Aorta (tissue), 5 donors: ENCODE data around the gene TRPM3. TPM values are rescaled to one million over a fixed set of nuclear protein-coding genes. Genes with fewer than 3 reads are reported as not detected.

Experiments
- ATAC-seq: fragments of 200-7000 bp; cut with Tn5 transposase; one replicate; pipeline ENCODE4 v1.9.1; 2022; ENCODE audit warnings: moderate library complexity; ENCODE audit not compliant: low FRiP score
- DNase-seq, 2 donors: peaks; one replicate each; pipeline ENCODE4 v3.0.0-alpha.2; 2020
- H3K27ac ChIP-seq, 2 donors: one replicate each; pipeline ENCODE4 v1.5.1; 2013; ENCODE audit warnings: low read length in 2 of 2, mild to moderate bottlenecking in 2 of 2, moderate library complexity in 2 of 2, control low read depth in 1 of 2, inconsistent platforms in 1 of 2, low read depth in 1 of 2
- H3K27me3 ChIP-seq, 2 donors: one replicate each; pipeline ENCODE4 v1.6.1; 2013; ENCODE audit warnings: control low read depth in 1 of 2, low read length in 1 of 2, mild to moderate bottlenecking in 1 of 2, moderate library complexity in 1 of 2; ENCODE audit not compliant: insufficient read depth in 2 of 2, control insufficient read depth in 1 of 2
- H3K36me3 ChIP-seq, 2 donors: one replicate each; pipeline ENCODE4 v1.6.1; 2013; ENCODE audit warnings: control low read depth in 1 of 2, low read length in 1 of 2, mild to moderate bottlenecking in 1 of 2; ENCODE audit not compliant: insufficient read depth in 2 of 2, control insufficient read depth in 1 of 2
- H3K4me1 ChIP-seq, 2 donors: one replicate each; pipeline ENCODE4 v1.6.1; 2013; ENCODE audit warnings: low read length in 2 of 2, control low read depth in 1 of 2, mild to moderate bottlenecking in 1 of 2, moderate library complexity in 1 of 2; ENCODE audit not compliant: insufficient read depth in 2 of 2, control insufficient read depth in 1 of 2
- H3K4me3 ChIP-seq, 2 donors: one replicate each; pipeline ENCODE4 v1.5.1; 2013; ENCODE audit warnings: low read length in 2 of 2, control low read depth in 1 of 2, mild to moderate bottlenecking in 1 of 2
- H3K9me3 ChIP-seq: one replicate; pipeline ENCODE4 v1.6.1; 2013; ENCODE audit warnings: mild to moderate bottlenecking, low read length; ENCODE audit not compliant: control insufficient read depth
- WGBS, 2 donors: extraction: QIAGEN DNeasy Blood & Tissue Kit; methylation state at CpG; one replicate each; pipeline ENCODE4 v1.1.7; 2013; 5-methylcytosine and 5-hydroxymethylcytosine counted together
- intact Hi-C, 2 donors: fragments of 100-400 bp; cut with DNase I; formaldehyde crosslinking; loops; one replicate each; pipeline versions ENCODE4 v1.14.2 to v1.15.0; 2022
- polyA plus RNA-seq, 2 donors: library from polyadenylated mRNA; stranded (reverse); fragments of 200-250 nt; gene quantifications; one replicate each; pipeline ENCODE4 v1.2.3, GENCODE V29; 2013
- total RNA-seq, 2 donors: library from RNA; stranded (reverse); fragmentation: NEBNext Ultra II Directional; extraction: Animal tissue kit (Norgen Biotek cat#: 25700); gene quantifications; one replicate each; pipeline ENCODE4 v1.2.1, GENCODE V29; 2021
- donor health status: healthy with polysubstance abuse.
- donor health status: Bipolar disorder and iron deficiency.
- donor health status: DM: no; HTN: no; CAD: no.
- donor health status: DM: no; HTN: no; CAD: no.
- donor health status: DM: yes; HTN: yes; CAD: no.

TRPM3 gene
- total and polyA plus RNA-seq, 4 donors = 0.13 to 5.7 (median 1.7) TPM

GRCh38 chr9:70539001-70539400, 582.4 kb downstream of the TRPM3 start:
- no peaks in the 10 kb centered on the region for H3K9me3 ChIP-seq
- H3K36me3 ChIP-seq = no peaks in the 10 kb centered on the region
- DNase-seq (no peak), ATAC-seq (no peak)
- no peak overlapping the region for H3K4me3 ChIP-seq
- WGBS, 2 donors = 98 to 100% methylated on average over 1 of the region's 1 CpG
- H3K4me1 ChIP-seq = no peaks in the 10 kb centered on the region
- intact Hi-C loops = loop anchor here in 1 of 2 donors (5.0 to 10.0 kb wide), 2 partner anchors 33 to 56 kb away; no protein-coding TSS in a partner anchor
- no peaks in the 10 kb centered on the region for H3K27me3 ChIP-seq
- H3K27ac ChIP-seq = no peak overlapping the region

GRCh38 chr9:70537084-70537483, 584.3 kb downstream of the TRPM3 start:
- Histone ChIP-seq H3K4me1 (no peaks in the 10 kb centered on the region), H3K27ac (no peak overlapping the region), H3K9me3 (no peaks in the 10 kb centered on the region), H3K27me3 (no peaks in the 10 kb centered on the region), H3K4me3 (no peak overlapping the region), H3K36me3 (no peaks in the 10 kb centered on the region)
- DNase-seq (no peak), ATAC-seq (no peak)
- WGBS, 2 donors = 98 to 99% methylated on average over 21 of the region's 21 CpGs
- intact Hi-C loops = loop anchor here in 1 of 2 donors (5.0 to 10.0 kb wide), 2 partner anchors 35 to 58 kb away; no protein-coding TSS in a partner anchor

GRCh38 chr9:70535546-70536323, 585.7 kb downstream of the TRPM3 start:
- Histone ChIP-seq H3K9me3 (no peaks in the 10 kb centered on the region), H3K27me3 (no peaks in the 10 kb centered on the region), H3K4me3 (no peak overlapping the region), H3K36me3 (no peaks in the 10 kb centered on the region), H3K4me1 (no peaks in the 10 kb centered on the region), H3K27ac (no peak overlapping the region)
- 82 to 94% methylated on average over 16 of the region's 16 CpGs for WGBS, 2 donors
- intact Hi-C loops = loop anchor here in 1 of 2 donors (5.0 to 10.0 kb wide), 2 partner anchors 37 to 59 kb away; no protein-coding TSS in a partner anchor
- ATAC-seq (no peak), DNase-seq (no peak)

GRCh38 chr9:70534471-70534870, 587.0 kb downstream of the TRPM3 start:
- ATAC-seq = no peak
- Histone ChIP-seq H3K27me3 (no peaks in the 10 kb centered on the region), H3K27ac (no peak overlapping the region), H3K4me3 (no peak overlapping the region), H3K9me3 (no peaks in the 10 kb centered on the region), H3K4me1 (no peaks in the 10 kb centered on the region), H3K36me3 (no peaks in the 10 kb centered on the region)
- intact Hi-C loops = loop anchor here in 1 of 2 donors (10.0 kb wide), 1 partner anchor 60 kb away; no protein-coding TSS in a partner anchor
- DNase-seq = no peak

GRCh38 chr9:70534061-70534460, 587.4 kb downstream of the TRPM3 start:
- no peaks in the 10 kb centered on the region for H3K36me3 ChIP-seq
- ATAC-seq (no peak), DNase-seq (no peak)
- H3K4me1 ChIP-seq = no peaks in the 10 kb centered on the region
- no peaks in the 10 kb centered on the region for H3K9me3 ChIP-seq
- H3K27ac ChIP-seq = no peak overlapping the region
- WGBS, 2 donors = 29 to 62% methylated on average over 4 of the region's 4 CpGs
- no peak overlapping the region for H3K4me3 ChIP-seq
- H3K27me3 ChIP-seq = no peaks in the 10 kb centered on the region
- intact Hi-C loops = loop anchor here in 1 of 2 donors (10.0 kb wide), 1 partner anchor 61 kb away; no protein-coding TSS in a partner anchor

GRCh38 chr9:70533492-70533891, 587.9 kb downstream of the TRPM3 start:
- H3K4me3 ChIP-seq = no peak overlapping the region
- WGBS, 2 donors = 93 to 94% methylated on average over 5 of the region's 5 CpGs
- no peak for DNase-seq

GRCh38 chr9:70532716-70533115, 588.7 kb downstream of the TRPM3 start:
- H3K4me3 ChIP-seq = no peak overlapping the region
- no peak for DNase-seq
- H3K27me3 ChIP-seq = no peaks in the 10 kb centered on the region
- WGBS, 2 donors = 96% methylated on average over 6 of the region's 6 CpGs
- H3K36me3 ChIP-seq = no peaks in the 10 kb centered on the region
- no peaks in the 10 kb centered on the region for H3K9me3 ChIP-seq
- ATAC-seq = no peak
- no peak overlapping the region for H3K27ac ChIP-seq
- no peaks in the 10 kb centered on the region for H3K4me1 ChIP-seq
- intact Hi-C loops = loop anchor here in 1 of 2 donors (10.0 kb wide), 1 partner anchor 62 kb away; no protein-coding TSS in a partner anchor

More at GRCh38 chr9:70533492-70533891, 587.9 kb downstream of the TRPM3 start:
- no peaks in the 10 kb centered on the region for H3K27me3 ChIP-seq
- no peaks in the 10 kb centered on the region for H3K4me1 ChIP-seq
- no peak overlapping the region for H3K27ac ChIP-seq
- no peak for ATAC-seq
- no peaks in the 10 kb centered on the region for H3K36me3 ChIP-seq
- intact Hi-C loops = loop anchor here in 1 of 2 donors (10.0 kb wide), 1 partner anchor 61 kb away; no protein-coding TSS in a partner anchor
- no peaks in the 10 kb centered on the region for H3K9me3 ChIP-seq

- H3K27me3 ChIP-seq = no peaks in the 10 kb centered on the region
- DNase-seq = no peak
- no peaks in the 10 kb centered on the region for H3K4me1 ChIP-seq
- no peaks in the 10 kb centered on the region for H3K36me3 ChIP-seq
- 87 to 89% methylated on average over 1 of the region's 1 CpG for WGBS, 2 donors
- intact Hi-C loops = loop anchor here in 1 of 2 donors (10.0 kb wide), 1 partner anchor 63 kb away; no protein-coding TSS in a partner anchor
- H3K9me3 ChIP-seq = no peaks in the 10 kb centered on the region
- no peak overlapping the region for H3K4me3 ChIP-seq
- H3K27ac ChIP-seq = no peak overlapping the region
- ATAC-seq = no peak
Measured at GRCh38 chr9:70531311-70531710, 590.1 kb downstream of the TRPM3 start.

- DNase-seq = no peak
Measured at GRCh38 chr9:70530716-70531115, 590.7 kb downstream of the TRPM3 start.

More at GRCh38 chr9:70530716-70531115, 590.7 kb downstream of the TRPM3 start:
- 97% methylated on average over 5 of the region's 5 CpGs for WGBS, 2 donors
- intact Hi-C loops = loop anchor here in 1 of 2 donors (10.0 kb wide), 1 partner anchor 64 kb away; no protein-coding TSS in a partner anchor
- ATAC-seq = no peak
- H3K36me3 ChIP-seq = no peaks in the 10 kb centered on the region
- no peaks in the 10 kb centered on the region for H3K4me1 ChIP-seq
- H3K4me3 ChIP-seq = no peak overlapping the region
- H3K9me3 ChIP-seq = no peaks in the 10 kb centered on the region
- H3K27me3 ChIP-seq = no peaks in the 10 kb centered on the region
- no peak overlapping the region for H3K27ac ChIP-seq
